HepG2 (cell line): Measurements from ENCODE around the gene RALY. TPM values are rescaled to one million over a fixed set of nuclear protein-coding genes. Genes with fewer than 3 reads are reported as not detected.
A peak's percentile ranks its signal among the peaks of the same experiment; 100 is the strongest.

Source experiments
- MBD4 ChIP-seq: IDR thresholded peaks from 2 replicates; pipeline ENCODE4 v1.6.1; 2012; ENCODE audit warnings: low read length, inconsistent platforms, borderline replicate concordance
- MED1 ChIP-seq: sonication (generic); formaldehyde crosslinking; IDR thresholded peaks from 2 replicates; pipeline ENCODE4 v1.4.0; 2020; ENCODE audit warnings: missing genetic modification reagents
- NR2F6 ChIP-seq, 2 experiments: IDR thresholded peaks; 2 replicates each; pipeline ENCODE4 v1.6.1; 2016; ENCODE audit warnings: antibody characterized with exemption in 1 of 2, mild to moderate bottlenecking in 1 of 2
- PRPF4 ChIP-seq: fragments of 200-400 bp; formaldehyde crosslinking; IDR thresholded peaks from 2 replicates; pipeline ENCODE4 v1.6.1; 2016; ENCODE audit warnings: low read length, low read depth; ENCODE audit not compliant: poor library complexity, severe bottlenecking
- SRSF9 ChIP-seq: fragments of 200-400 bp; formaldehyde crosslinking; IDR thresholded peaks from 2 replicates; pipeline ENCODE4 v1.6.1; 2018; ENCODE audit warnings: borderline replicate concordance, mild to moderate bottlenecking, low read depth, low read length; ENCODE audit not compliant: insufficient read depth, poor library complexity, severe bottlenecking
- SSRP1 ChIP-seq: IDR thresholded peaks from 2 replicates; pipeline ENCODE4 v1.6.1; 2016; ENCODE audit warnings: control low read depth
- TARDBP ChIP-seq: sonication (generic); formaldehyde crosslinking; IDR thresholded peaks from 2 replicates; pipeline ENCODE4 v1.8.0; 2022; ENCODE audit warnings: mild to moderate bottlenecking, missing genetic modification reagents
- ZC3H13 ChIP-seq: sonication (generic); formaldehyde crosslinking; IDR thresholded peaks from 2 replicates; pipeline ENCODE4 v1.8.1; 2023; ENCODE audit warnings: mild to moderate bottlenecking, missing genetic modification reagents, moderate library complexity
- ZNF598 ChIP-seq: sonication (generic); formaldehyde crosslinking; IDR thresholded peaks from 2 replicates; pipeline ENCODE4 v1.5.1; 2020; ENCODE audit warnings: mild to moderate bottlenecking, missing genetic modification reagents, borderline replicate concordance
- ZNF619 ChIP-seq: sonication (generic); formaldehyde crosslinking; IDR thresholded peaks from 2 replicates; pipeline ENCODE4 v1.4.0; 2020; ENCODE audit warnings: mild to moderate bottlenecking, missing genetic modification reagents
- polyA plus RNA-seq, 8 experiments: library from polyadenylated mRNA; depleted of rRNA in 3 of 8; stranded (reverse) in 7 of 8; unstranded in 1 of 8; fragments of >200 nt; fragmentation: Illumina TruSeq in 4 of 8; extraction: Trizol in 4 of 8; gene quantifications; 2 replicates each; pipeline versions ENCODE4 v1.2.1 to v1.2.3, GENCODE V29; 2011 to 2016; ENCODE audit warnings: low read depth in 4 of 8, missing spikeins in 1 of 8, mixed read lengths in 1 of 8; ENCODE audit not compliant: insufficient read depth in 1 of 8
- total RNA-seq, 5 experiments: library from RNA; depleted of rRNA; stranded (reverse); fragments of >200 nt; fragmentation: Illumina TruSeq; extraction: Trizol; gene quantifications; 2 replicates each; pipeline ENCODE4 v1.2.3, GENCODE V29; 2016; ENCODE audit warnings: low read depth in 1 of 5
- TF ChIP-seq, protein P1 (sequence below): IDR thresholded peaks from 2 replicates; pipeline ENCODE4 v1.6.1; 2018; ENCODE audit warnings: missing genetic modification reagents
- TF ChIP-seq, protein P2 (sequence below): sonication (generic); formaldehyde crosslinking; conservative IDR thresholded peaks from 2 replicates; pipeline ENCODE4 v1.8.0; 2022; ENCODE audit warnings: mild to moderate bottlenecking, moderate library complexity, missing genetic modification reagents
- TF ChIP-seq, protein P3 (sequence below), 2 experiments: sonication (generic) in 1 of 2; formaldehyde crosslinking in 1 of 2; IDR thresholded peaks; 2 replicates each; pipeline versions ENCODE4 v1.6.1 to v1.9.0; 2014 to 2022; ENCODE audit warnings: antibody characterized with exemption in 1 of 2, borderline replicate concordance in 1 of 2, inconsistent platforms in 1 of 2, low read depth in 1 of 2, missing genetic modification reagents in 1 of 2
- TF ChIP-seq, protein P4 (sequence below): sonication (generic); formaldehyde crosslinking; IDR thresholded peaks from 2 replicates; pipeline ENCODE4 v1.4.0; 2020; ENCODE audit warnings: missing genetic modification reagents, borderline replicate concordance

The RALY gene
- total and polyA plus RNA-seq, 2 of the 13 experiments (the other 11 are each of a cell fraction or from before 2014, with no cell fraction given), result 178 to 186 TPM

DNA sequence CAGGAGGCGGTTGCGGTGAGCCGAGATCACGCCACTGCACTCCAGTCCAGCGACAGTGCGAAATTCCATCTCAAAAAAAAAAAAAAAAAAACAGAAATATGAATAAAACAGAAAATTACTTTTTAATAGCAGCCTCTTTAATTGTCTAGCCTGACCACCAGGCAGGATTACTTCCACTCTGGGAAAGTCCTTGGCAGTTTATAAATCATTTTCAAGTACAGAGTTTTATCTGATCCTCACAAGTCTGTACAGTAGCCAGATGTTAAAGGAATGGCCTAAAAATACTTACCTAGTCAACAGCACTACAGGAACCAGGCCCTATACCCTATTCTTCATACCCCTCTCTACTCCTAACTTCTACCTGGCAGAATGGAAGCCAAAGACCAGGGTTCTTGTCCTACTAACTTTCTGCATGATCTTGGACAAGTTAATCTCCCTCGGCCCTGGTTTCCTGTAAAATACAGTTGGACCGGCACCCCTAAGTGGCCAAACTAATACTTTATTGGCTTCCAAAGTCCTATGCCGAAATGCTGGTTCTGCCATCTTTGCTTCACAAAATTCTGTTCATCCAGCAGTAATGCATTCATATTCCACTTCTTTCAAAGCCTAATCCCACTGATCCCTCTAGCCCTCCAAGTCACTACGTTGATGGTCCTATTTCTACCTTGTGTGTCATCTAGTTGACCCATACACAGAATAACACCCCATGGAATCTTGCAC lies 116.5 kb downstream of the RALY start (continued):
- TF ChIP-seq, protein P1, sequence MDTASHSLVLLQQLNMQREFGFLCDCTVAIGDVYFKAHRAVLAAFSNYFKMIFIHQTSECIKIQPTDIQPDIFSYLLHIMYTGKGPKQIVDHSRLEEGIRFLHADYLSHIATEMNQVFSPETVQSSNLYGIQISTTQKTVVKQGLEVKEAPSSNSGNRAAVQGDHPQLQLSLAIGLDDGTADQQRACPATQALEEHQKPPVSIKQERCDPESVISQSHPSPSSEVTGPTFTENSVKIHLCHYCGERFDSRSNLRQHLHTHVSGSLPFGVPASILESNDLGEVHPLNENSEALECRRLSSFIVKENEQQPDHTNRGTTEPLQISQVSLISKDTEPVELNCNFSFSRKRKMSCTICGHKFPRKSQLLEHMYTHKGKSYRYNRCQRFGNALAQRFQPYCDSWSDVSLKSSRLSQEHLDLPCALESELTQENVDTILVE (CRISPR knock-in tag), result 0 out of 2 replicates have a peak, but pooled peaks have one; percentile 4
- TF ChIP-seq, protein P2, sequence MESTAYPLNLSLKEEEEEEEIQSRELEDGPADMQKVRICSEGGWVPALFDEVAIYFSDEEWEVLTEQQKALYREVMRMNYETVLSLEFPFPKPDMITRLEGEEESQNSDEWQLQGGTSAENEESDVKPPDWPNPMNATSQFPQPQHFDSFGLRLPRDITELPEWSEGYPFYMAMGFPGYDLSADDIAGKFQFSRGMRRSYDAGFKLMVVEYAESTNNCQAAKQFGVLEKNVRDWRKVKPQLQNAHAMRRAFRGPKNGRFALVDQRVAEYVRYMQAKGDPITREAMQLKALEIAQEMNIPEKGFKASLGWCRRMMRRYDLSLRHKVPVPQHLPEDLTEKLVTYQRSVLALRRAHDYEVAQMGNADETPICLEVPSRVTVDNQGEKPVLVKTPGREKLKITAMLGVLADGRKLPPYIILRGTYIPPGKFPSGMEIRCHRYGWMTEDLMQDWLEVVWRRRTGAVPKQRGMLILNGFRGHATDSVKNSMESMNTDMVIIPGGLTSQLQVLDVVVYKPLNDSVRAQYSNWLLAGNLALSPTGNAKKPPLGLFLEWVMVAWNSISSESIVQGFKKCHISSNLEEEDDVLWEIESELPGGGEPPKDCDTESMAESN (CRISPR knock-in tag), result 0 out of 2 replicates have a peak, but pooled peaks have one; percentile 23
- 0 out of 2 replicates have a peak, but pooled peaks have one; percentile 12 for TF ChIP-seq NR2F6 (IDR thresholded peaks at IDR 0.05)
- no peak for TF ChIP-seq NR2F6 (CRISPR knock-in tag; IDR thresholded peaks at IDR 0.05)
- 0 out of 2 replicates have a peak, but pooled peaks have one; percentile 28 for TF ChIP-seq MED1 (CRISPR knock-in tag)
- no peak for TF ChIP-seq MBD4
- TF ChIP-seq ZNF619, result no peak
- TF ChIP-seq ZNF598 (CRISPR knock-in tag), result 0 out of 2 replicates have a peak, but pooled peaks have one; percentile 2
- TF ChIP-seq, protein P3, sequence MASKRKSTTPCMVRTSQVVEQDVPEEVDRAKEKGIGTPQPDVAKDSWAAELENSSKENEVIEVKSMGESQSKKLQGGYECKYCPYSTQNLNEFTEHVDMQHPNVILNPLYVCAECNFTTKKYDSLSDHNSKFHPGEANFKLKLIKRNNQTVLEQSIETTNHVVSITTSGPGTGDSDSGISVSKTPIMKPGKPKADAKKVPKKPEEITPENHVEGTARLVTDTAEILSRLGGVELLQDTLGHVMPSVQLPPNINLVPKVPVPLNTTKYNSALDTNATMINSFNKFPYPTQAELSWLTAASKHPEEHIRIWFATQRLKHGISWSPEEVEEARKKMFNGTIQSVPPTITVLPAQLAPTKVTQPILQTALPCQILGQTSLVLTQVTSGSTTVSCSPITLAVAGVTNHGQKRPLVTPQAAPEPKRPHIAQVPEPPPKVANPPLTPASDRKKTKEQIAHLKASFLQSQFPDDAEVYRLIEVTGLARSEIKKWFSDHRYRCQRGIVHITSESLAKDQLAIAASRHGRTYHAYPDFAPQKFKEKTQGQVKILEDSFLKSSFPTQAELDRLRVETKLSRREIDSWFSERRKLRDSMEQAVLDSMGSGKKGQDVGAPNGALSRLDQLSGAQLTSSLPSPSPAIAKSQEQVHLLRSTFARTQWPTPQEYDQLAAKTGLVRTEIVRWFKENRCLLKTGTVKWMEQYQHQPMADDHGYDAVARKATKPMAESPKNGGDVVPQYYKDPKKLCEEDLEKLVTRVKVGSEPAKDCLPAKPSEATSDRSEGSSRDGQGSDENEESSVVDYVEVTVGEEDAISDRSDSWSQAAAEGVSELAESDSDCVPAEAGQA (IDR thresholded peaks at IDR 0.05; ENCODE audit: low read depth), result no peak
- TF ChIP-seq, protein P3 (CRISPR knock-in tag; IDR thresholded peaks at IDR 0.05; ENCODE audit: borderline replicate concordance), result 0 out of 2 replicates have a peak, but pooled peaks have one; percentile 40
- 0 out of 2 replicates have a peak, but pooled peaks have one; percentile 55 for TF ChIP-seq TARDBP (CRISPR knock-in tag)
- peak; percentile 49 for TF ChIP-seq PRPF4
- TF ChIP-seq ZC3H13 (CRISPR knock-in tag), result no peak
- no peak for TF ChIP-seq SRSF9
- TF ChIP-seq, protein P4, sequence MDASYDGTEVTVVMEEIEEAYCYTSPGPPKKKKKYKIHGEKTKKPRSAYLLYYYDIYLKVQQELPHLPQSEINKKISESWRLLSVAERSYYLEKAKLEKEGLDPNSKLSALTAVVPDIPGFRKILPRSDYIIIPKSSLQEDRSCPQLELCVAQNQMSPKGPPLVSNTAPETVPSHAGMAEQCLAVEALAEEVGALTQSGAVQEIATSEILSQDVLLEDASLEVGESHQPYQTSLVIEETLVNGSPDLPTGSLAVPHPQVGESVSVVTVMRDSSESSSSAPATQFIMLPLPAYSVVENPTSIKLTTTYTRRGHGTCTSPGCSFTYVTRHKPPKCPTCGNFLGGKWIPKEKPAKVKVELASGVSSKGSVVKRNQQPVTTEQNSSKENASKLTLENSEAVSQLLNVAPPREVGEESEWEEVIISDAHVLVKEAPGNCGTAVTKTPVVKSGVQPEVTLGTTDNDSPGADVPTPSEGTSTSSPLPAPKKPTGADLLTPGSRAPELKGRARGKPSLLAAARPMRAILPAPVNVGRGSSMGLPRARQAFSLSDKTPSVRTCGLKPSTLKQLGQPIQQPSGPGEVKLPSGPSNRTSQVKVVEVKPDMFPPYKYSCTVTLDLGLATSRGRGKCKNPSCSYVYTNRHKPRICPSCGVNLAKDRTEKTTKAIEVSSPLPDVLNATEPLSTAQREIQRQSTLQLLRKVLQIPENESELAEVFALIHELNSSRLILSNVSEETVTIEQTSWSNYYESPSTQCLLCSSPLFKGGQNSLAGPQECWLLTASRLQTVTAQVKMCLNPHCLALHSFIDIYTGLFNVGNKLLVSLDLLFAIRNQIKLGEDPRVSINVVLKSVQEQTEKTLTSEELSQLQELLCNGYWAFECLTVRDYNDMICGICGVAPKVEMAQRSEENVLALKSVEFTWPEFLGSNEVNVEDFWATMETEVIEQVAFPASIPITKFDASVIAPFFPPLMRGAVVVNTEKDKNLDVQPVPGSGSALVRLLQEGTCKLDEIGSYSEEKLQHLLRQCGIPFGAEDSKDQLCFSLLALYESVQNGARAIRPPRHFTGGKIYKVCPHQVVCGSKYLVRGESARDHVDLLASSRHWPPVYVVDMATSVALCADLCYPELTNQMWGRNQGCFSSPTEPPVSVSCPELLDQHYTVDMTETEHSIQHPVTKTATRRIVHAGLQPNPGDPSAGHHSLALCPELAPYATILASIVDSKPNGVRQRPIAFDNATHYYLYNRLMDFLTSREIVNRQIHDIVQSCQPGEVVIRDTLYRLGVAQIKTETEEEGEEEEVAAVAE (CRISPR knock-in tag), result no peak
- peak; percentile 19; the same call in 1 of the 2 replicates for TF ChIP-seq SSRP1 (CRISPR knock-in tag)
